GM12873 (cell line): Measurements from ENCODE around the gene DSC1.

ENCODE experiments used
- CTCF ChIP-seq: IDR thresholded peaks from 2 replicates; pipeline ENCODE4 v1.5.1; 2012; ENCODE audit warnings: low read depth, mild to moderate bottlenecking, moderate library complexity, low read length, control low read depth; ENCODE audit not compliant: insufficient read depth; ENCODE audit errors: missing control alignments

DSC1 gene

GRCh38 chr18:31148600-31148999 is 14.1 kb downstream of the DSC1 start:
- no peak for TF ChIP-seq CTCF

- no peak for TF ChIP-seq CTCF
Measured at GRCh38 chr18:31146809-31147208, 15.8 kb downstream of the DSC1 start.

- no peak for TF ChIP-seq CTCF
Measured at GRCh38 chr18:31143025-31143424, 19.6 kb downstream of the DSC1 start.

GRCh38 chr18:31138709-31139108 is 23.9 kb downstream of the DSC1 start:
- TF ChIP-seq CTCF, result no peak

GRCh38 chr18:31134988-31135529 is 27.6 kb downstream of the DSC1 start:
- TF ChIP-seq CTCF, result no peak

- TF ChIP-seq CTCF, result no peak
Measured at GRCh38 chr18:31129398-31130115, 33.1 kb downstream of the DSC1 start.

- no peak for TF ChIP-seq CTCF
Measured at GRCh38 chr18:31125878-31126277, 36.8 kb downstream of the DSC1 start.
